PC-9 (cell line): ENCODE results near the gene CEP44.

Experiments
- CTCF ChIP-seq: fragments of 200-600 bp; sonication (generic); conservative IDR thresholded peaks from 2 replicates; pipeline ENCODE4 v1.6.1; 2017; ENCODE audit warnings: mixed run types, antibody characterized with exemption, mild to moderate bottlenecking, moderate library complexity
- EZH2 ChIP-seq: fragments of 200-600 bp; sonication (generic); IDR thresholded peaks from 2 replicates; pipeline ENCODE4 v1.8.0; 2017; ENCODE audit warnings: antibody characterized with exemption, low read depth

DNA sequence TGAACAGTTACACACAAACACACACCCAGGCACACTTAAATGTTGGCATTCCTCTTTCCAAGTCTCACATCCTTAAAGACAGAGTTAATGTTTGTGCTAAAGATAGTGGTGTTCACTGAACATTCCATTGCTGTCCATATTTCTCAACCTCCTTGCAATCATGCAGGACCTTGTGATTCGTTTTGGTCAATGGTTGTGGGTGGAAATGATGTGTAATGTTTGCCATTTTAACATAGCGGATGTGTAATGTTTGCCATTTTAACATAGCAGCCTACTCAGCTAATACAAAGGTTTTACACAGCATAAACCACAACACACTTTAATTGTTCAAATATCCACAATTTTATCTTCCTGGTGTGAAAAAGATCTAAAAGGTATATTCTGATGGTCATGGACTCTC is 93.9 kb downstream of the CEP44 start:
- TF ChIP-seq CTCF (no peak), EZH2 (no peak)
